H1 (cell line): ENCODE results near the gene LY9. TPM values are rescaled to one million over a fixed set of nuclear protein-coding genes. Genes with fewer than 3 reads are reported as not detected.

Experiments used
- CTBP2 ChIP-seq: IDR thresholded peaks from 2 replicates; pipeline ENCODE4 v1.7.0; 2011; ENCODE audit warnings: borderline replicate concordance, mild to moderate bottlenecking, moderate library complexity, mixed read lengths, low read length; ENCODE audit not compliant: insufficient read depth, insufficient read length
- MAX ChIP-seq: IDR thresholded peaks from 2 replicates; pipeline ENCODE4 v1.6.1; 2012; ENCODE audit warnings: inconsistent platforms
- SUZ12 ChIP-seq: fragments of 200-600 bp; sonication (generic); IDR thresholded peaks from 2 replicates; pipeline ENCODE4 v1.6.1; 2012; ENCODE audit warnings: mild to moderate bottlenecking, inconsistent platforms, low read length, moderate library complexity, mixed read lengths
- YY1 ChIP-seq: IDR thresholded peaks from 2 replicates; pipeline ENCODE4 v1.6.1; 2011; ENCODE audit warnings: low read depth, mild to moderate bottlenecking, low read length
- polyA plus RNA-seq, 7 experiments: library from polyadenylated mRNA; depleted of rRNA in 3 of 7; stranded (reverse) in 5 of 7; unstranded in 2 of 7; fragments of >200 nt in 5 of 7; fragments of 200-250 nt in 2 of 7; gene quantifications; 1 replicate in 5 of 7; 2 replicates in 1 of 7; 4 replicates in 1 of 7; pipeline versions ENCODE4 v1.2.1 to v1.2.3, GENCODE V29; 2011 to 2013; ENCODE audit warnings: missing spikeins in 2 of 7, mixed read lengths in 2 of 7
- total RNA-seq: library from RNA; stranded (reverse); fragmentation: NEBNext Ultra II Directional; extraction: Animal tissue kit (Norgen Biotek cat#: 25700); gene quantifications from 2 replicates; pipeline ENCODE4 v1.2.1, GENCODE V29; 2021

The LY9 gene
- total and polyA plus RNA-seq, 2 of the 8 experiments (the other 6 are each of a cell fraction or from before 2014, with no cell fraction given): not detected

- TF ChIP-seq SUZ12 (no peak), YY1 (no peak), CTBP2 (no peak), MAX (no peak)
Observed at GRCh38 chr1:160789051-160789701, 6.8 kb upstream of the LY9 start (continued).
